ENCODE results near the gene THAP11.
A peak's percentile ranks its signal among the peaks of the same experiment; 100 is the strongest.

Gene THAP11

DNA sequence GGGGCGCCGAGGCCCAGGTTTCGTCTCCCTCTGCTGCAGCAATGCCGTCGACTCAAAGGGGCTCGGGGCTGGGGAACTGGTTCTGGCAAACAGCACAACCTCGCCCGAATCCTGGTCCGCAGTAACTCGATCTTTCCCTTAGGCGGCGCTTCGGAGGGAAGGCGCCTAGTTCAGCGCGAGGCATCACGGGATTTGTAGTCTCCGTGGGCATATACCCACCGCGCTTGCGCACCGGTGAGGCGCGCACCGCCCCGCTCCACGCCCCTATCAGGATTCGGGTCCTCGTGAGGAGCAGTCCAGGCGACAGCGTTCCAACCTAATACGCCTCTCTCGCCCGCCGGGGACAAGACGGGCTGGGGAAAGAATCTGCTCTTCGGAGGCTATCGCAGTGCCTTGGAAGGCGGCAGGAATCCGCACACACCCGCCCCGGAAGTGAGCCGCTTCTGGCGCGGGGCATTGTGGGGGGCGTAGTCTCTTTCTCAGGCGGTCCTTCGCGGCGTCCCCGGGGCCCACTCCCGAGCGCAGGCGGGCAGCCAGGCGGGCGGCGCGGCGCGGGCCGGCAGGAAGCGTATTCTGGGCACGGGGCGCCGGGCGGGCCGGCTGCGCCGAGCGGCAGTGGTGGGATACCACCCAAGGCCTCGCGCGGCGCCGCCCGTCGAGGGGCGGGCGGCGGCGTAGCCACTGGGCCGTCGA is at the start of gene THAP11:
TSS of gene THAP11 (plus strand) at position 505 of the 693 bp plus-strand sequence. CDS start 235 bp downstream, outside the sequence.
- peak; percentile 86 for DNase-seq (ENCODE audit: low spot score)

DNA sequence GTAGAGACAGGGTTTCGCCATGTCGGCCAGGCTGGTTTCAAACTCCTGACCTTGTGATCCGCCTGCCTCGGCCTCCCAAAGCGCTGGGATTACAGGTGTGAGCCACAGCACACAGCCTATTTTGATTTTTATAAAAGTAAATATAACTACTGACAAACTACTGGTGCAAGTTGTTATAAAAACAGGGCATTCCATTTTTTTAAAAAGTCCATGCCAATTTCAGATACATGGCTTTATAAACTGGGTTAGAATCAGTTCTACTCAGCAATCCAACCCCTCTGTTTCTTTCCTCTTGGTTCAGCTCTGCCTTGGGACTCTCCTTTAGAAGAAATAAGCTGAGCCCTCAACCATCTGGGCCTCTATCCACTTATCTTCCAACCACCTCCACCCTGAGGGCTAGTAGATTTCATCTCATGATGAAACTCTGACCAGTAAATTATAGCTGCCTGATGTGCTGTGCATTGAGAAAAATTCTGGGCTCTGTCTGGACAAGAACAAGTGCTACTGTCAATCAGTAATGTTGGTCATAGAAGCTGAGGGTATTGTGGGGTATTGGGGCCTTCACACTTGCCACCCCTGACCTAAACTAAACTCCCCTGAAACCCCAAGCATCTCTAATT is 45.9 kb upstream of the THAP11 start:
- no peak for DNase-seq (ENCODE audit: low spot score)

DNA sequence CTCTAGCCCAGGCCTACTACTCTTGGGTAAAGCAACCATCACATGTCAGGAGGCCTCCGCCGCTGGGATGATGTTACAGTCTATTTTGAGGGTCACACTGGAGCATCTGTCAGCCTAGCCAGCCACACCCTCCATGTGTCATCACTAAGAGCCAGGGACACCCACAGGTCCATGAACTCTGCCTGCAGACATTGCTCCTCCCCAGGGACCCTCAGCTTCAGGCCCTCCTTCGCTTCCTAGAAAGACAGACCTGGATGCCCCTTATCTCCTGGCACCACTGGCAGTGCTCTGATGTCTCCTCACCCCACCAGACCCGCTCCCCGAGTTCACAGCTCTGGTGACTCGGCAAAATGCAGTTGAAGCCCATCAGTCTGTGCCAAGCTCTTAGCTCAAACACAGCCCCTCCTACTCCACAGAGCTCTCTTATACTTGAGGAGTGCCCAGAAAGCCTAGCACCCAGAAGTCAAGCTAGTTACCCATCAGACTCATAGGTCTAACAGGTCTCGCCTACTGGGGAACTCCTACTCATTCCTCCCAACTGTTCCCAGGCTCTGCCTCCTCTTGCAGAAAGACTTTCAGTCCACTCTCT is 41.7 kb upstream of the THAP11 start:
- DNase-seq (ENCODE audit: low spot score): no peak

DNA sequence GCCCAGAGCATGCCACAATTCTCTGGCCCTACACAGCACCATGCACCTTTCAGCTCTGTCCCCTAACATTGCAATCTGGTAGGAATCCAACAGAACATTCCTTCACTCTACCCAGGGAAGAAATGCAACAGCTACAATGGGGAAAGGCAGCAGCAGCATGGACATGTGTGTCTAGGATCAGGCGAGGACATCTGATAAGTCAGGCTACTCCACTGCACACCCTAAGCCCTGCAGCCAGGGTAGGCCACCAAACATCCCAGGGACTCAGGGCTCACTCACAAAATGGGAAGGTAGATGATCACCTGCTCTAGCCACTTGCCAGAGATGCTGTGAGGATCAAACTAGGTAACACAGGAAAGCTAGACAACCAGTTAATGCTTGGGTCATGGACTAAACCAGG is 40.9 kb upstream of the THAP11 start:
- DNase-seq (ENCODE audit: low spot score): no peak

DNA sequence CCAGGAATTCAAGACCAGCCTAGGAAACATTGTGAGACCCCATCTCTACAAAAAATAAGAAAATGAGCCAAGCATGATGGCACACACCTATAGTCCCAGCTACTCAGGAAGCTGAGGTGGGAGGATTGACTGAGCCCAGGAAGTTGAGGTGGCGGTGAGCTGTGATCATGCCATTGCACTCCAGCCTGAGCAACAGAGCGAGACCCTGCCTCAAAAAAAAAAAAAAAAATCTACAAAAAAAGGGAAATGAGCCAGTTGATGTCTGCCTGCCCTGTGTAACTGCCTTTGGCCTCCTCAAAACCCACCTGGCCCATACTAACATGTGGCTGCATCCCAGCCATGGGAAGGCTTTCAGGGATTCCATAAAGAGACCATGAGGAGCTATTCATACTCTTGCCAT is 40.2 kb upstream of the THAP11 start:
- DNase-seq (ENCODE audit: low spot score): no peak

DNA sequence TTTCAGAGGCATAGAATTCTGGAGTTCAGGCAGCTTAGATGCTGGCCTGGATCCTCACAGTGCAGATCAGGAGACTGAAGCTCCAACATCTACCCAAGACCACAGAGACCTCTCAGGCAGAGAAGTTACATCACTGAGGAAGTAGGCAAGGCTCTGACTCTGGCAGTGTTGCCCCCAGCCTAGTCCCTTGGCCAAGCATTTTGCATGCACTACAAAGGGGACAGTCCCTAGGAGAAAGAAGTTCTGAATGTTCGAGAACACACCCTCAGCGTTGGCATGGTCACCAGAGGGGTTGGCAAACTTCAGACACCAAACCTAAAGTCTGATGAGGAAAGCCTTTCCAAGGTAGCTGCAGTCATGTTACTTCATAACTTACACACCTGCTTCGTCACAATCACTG is 38.2 kb upstream of the THAP11 start:
- no peak for DNase-seq (ENCODE audit: low spot score)

DNA sequence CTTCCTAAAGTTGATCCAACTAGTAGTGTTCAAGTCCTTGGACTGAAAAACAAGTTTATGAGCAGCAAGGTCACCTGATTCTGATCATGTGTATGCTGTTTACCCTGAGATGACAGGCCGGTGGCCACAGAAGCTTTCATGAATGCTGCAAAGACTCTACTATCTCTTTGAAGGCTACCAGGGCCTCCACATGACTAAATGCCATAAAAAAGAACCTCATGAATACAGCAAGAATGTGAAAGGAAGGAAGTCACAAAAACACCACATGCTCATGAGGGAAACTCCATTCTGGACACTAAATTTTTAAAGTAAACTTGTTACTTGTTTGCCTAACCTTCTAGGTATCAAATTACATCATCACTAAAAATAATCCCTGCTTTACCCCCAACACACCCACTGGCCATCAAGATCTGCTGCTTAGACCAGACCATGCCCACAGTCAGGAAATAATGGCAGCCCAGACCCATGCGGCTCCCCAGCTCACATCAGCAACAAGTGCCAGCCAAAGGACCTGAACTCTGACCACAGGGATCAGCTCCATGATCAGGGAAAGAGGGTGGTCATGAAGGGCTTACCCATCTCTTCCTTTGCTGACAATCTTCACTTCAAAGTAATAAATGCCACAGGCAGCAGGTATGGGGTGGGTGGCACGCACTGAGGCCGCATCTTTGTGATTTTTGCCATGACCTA is 37.1 kb upstream of the THAP11 start:
- DNase-seq (ENCODE audit: low spot score): no peak

DNA sequence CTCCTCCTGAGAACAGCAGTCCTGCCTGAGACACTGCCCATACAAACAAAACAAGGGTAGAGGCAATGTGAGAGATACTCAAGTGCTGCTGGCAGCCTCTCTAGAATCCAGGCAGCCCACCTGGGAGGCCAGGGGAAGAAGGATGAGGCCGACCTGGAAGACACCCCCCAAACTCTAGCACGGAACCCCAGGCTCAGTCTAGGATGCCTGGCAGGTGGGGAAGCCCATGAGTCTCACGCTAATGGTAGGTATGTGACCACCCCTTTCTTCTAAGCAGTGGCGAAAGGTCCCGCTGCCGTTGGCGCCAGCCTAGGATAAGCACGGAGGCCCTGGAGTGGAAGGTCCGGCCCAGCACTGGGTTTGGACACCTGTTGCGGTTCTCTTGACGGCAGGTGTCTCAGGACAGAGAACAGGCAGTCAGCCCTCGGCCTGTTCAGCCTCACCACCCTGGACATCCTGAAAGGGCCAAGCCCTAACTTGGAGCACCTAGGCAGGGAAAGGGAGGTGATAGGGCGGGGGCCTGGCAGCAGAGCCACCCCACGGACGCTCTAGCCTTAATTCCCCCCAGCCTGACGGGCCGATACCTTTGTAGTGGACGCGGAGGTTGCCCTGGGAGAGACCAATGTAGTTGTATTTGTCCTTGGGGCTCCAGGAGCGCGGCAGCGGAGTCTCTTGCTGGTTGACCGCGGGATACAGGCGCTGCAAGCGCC is 36.2 kb upstream of the THAP11 start:
- peak; percentile 29 for DNase-seq (ENCODE audit: low spot score)

DNA sequence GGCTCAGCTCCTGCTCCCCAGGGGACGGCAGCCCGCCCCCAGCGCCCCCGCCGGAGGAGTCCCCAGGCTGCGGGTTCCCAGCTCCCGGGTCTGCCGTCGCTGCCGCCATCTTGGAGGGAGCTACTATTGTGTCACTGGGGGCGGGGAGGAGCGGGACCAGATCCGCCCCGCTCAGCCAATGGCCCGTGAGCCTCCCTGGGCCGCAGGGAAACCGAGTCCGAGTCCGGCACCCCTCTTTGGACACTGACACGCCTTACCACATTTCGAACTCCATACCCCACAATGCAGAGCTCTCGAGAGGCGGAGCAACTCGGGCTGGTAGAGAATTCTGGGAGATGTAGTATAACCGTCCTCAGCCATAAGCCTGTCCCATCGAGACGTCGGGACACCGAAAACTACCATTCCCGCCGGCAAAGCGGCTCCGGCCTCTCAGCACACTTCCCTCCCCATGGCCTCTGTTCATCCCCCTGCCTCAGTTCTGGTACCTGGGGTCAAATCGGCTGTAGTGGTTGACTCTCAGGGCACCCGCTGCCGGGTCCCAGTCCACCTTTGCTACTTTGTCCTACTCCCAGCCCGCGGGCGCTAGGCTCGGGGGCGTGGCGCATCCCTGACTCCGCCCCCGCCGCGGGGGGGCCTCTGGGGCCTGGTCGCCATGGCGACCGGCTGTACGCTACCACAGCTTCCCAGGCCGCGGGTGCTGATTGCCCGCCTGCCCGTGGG is 35.5 kb upstream of the THAP11 start, which contains the start of the genes RANBP10 and TSNAXIP1:
TSS of gene RANBP10 (minus strand) at position 133 of the 720 bp plus-strand sequence. CDS start at position 109, 24 bp downstream.
TSS of gene TSNAXIP1 (plus strand) at position 462 of the 720 bp plus-strand sequence. CDS start 261 bp downstream, outside the sequence.
- peak; percentile 98 for DNase-seq (ENCODE audit: low spot score)

DNA sequence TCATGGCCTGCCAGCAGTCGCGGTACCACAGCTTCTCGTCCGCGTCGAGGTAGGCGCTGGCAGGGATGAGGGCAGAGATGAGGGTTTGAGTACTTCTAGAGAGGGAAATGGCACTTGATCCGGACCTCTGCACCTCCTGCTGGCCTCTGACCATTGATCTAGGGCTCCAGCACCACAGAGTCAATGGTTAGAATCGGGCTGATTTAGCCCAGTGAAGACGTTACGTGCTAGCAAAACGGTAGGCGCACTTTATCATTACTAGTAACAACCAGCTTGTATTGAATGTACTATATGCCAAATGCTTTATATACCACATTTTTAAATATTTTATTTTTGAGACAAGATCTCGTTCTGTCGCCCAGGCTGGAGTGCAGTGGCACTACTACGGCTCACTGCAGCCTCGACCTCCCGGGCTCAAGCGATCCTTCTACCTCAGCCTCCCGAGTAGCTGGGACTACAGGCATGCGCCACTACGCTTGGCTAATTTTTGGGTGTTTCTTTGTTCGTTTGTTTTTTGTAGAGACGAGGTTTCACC is 34.9 kb upstream of the THAP11 start:
- no peak for DNase-seq (ENCODE audit: low spot score)

DNA sequence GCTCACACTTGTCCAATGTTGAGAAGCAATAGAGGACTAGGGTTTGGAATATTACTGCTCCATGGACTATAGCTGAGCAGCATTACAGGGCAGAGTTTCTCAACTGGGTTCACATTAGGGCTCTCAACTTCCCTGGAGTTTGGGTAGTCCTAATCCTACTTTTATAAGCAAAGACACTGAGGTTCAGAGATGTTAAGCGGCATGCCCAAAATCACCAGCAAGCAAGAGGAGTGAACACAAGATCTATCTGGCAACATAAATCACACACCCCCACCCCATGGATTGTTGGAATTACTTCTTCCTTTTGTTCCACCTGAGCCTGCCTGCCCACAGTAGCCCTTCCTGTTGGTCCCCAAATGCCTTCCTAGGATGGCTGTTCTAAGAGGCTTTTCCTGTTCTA is 30.2 kb upstream of the THAP11 start:
- DNase-seq (ENCODE audit: low spot score): no peak

DNA sequence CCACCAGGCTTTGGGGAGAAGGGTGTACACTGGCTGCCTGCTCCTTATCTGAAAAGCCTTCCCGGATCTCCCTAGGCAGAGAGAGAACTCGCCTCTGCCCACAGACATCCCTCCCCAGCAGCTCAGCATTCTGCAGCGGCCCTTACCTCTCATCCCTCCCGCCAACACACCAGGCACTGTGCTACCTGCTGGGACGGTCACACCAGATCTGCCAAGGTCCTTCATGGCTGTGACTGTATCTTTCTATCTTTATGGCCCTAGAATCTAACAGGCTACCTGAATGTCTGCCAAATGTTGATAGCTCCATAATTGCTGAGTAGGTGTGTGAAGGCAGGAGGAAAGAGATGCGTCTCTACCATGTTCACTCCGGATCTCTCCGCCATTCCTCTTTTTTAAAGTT is 27.6 kb upstream of the THAP11 start:
- DNase-seq (ENCODE audit: low spot score): no peak

DNA sequence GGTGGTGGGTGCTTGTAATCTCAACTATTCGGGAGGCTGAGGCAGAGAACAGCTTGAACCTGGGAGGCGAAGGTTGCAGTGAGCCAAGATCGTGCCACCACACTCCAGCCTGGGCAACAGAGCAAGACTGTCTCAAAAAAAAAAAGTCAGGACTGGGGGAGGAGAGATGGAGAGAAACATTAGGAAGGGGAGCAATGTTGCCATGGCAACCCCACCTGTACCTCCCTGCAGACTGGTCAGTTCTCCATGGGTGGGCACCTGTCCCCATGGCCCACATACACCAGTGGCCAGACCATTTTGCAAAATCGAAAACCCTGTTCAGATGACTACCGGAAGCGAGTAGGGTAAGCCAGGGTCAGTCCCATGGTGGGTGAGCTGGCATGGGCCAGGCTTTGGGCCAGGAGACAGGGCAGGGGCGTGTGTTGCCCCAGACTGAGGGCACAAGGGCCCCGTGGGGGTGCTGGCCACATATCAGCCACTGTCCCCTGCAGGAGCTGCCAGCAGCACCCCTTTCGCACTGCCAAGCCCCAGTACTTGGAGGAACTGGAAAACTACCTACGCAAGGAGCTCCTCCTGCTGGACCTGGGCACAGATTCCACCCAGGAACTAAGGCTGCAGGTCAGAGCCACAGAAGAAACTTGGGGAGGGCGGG is 21.4 kb upstream of the THAP11 start:
- DNase-seq (ENCODE audit: low spot score): no peak

DNA sequence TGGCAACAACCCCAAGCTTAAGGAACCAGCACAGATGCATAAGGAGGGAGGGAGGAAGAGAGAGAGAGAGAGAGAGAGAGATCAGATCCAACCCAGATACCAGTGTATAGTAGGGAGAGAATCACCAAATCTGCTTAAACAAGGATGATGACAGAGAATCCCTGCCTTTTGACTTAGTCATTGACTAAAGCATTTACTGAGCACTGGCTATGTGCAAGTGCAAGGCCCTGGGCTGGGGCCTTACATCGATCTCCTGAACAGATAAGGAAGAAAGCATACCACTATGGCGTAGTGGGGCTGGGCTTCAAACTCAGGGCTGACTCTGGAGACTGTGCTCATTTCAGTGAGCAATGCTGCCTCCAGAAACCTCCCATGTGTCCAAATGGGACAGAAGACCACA is 19.6 kb upstream of the THAP11 start:
- no peak for DNase-seq (ENCODE audit: low spot score)

DNA sequence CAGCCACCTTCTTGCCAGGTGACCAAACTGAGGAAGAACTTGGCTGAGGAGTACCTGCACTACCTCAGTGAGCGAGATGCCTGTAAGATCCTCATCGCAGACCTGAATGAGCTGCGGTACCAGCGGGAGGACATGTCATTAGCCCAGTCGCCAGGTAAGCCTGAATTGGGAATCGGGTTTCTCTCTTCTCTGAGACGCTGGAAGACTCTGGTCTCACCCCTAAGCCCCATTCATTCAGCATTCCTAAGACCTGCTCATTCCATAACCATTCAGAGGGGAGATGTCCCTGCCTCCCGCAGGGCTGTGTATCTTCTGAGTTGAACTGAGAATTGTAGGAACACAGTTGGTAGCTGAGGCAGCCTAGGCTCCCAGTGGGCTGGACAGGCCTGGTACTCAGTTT is 17.0 kb upstream of the THAP11 start:
- no peak for DNase-seq (ENCODE audit: low spot score)

DNA sequence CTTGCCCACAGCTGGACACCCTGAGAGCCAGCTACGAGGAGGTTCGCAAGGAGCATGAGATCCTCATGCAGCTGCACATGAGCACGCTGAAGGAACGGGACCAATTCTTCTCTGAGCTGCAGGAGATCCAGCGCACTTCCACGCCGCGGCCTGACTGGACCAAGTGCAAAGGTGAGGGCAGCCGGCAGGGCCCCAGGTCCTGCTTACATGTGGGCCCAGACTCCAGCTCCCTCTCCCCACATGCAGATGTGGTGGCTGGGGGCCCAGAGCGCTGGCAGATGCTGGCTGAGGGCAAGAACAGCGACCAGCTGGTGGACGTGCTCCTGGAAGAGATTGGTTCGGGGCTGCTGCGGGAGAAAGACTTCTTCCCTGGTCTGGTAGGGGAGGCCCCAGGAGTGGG is 16.2 kb upstream of the THAP11 start:
- DNase-seq (ENCODE audit: low spot score): no peak

DNA sequence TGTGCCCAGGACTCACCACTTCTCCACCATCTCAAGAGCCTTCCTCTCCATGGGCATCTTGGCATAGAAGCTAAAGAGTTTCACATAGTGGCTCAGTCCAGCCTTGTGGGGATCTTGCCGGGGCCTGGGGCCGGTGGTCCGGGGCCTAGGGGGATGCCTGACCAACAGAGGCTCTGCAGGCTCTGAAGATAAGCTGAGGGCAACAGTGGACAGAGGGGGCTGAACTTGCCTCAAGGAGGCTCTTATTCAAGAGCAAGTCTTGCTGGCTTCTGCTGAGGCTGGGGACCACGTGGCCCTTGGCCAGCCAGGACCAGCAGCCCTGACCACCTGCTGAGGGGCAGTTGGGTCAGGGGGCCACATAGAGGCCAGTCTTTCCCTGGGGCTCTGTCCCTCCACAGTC is 13.5 kb upstream of the THAP11 start:
- DNase-seq (ENCODE audit: low spot score): no peak

DNA sequence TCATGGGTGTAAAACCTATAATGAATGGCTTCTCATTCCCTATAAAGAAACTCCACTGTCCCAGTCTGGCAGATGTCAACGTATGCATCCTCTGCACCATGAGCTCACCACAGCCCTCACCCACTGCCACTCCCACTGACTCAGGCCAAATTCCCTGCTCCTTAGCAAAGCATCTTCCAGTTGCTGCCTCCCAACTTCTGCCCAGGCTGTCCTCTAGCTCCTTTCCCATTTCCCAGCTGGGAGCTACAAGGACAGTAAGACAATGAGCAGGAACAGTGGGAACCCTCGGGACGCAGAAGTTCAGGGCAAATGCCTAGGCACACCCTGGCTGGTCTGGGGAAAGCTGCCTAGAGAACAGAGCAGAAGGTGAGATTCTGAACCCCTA is 9.1 kb upstream of the THAP11 start:
- no peak for DNase-seq (ENCODE audit: low spot score)

DNA sequence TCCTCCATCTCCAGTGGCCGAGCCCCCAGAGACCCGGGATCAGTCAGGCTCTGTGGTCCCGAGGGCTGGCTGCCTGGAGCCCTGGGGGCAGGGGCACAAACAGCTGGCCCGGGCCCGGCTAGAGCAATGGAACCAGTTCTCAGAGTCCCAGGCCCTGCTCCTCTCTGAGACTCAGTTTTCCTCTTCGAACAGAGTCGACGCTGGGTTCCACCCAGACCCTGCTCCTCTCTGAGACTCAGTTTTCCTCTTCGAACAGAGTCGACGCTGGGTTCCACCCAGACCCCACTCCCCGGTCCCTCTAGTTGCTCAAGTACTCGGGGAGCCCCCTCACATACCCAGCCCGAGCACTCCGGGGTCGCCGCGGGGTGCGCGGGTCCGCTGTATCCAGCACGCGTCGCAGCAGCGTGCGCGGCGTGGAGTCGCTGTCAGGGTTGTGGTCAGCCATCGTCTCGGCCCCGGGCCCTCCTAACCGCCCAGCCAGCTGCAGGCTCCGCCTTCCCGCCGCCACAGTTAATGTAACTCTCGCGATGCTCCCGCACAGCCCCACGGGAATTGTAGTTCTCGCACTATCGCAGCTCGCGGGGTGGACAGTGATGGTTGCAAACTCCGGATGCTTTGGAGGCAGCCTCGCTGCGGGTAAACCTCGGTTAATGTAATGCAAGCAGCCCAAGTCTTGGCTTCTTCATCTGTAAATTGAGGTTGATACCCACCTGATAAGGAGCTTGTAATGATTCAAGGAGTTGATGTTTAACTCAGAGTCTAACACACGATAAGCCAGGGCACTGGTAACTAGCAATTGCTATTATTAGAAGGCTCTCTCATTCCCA is 8.5 kb upstream of the THAP11 start:
- peak; percentile 99 for DNase-seq (ENCODE audit: low spot score)

DNA sequence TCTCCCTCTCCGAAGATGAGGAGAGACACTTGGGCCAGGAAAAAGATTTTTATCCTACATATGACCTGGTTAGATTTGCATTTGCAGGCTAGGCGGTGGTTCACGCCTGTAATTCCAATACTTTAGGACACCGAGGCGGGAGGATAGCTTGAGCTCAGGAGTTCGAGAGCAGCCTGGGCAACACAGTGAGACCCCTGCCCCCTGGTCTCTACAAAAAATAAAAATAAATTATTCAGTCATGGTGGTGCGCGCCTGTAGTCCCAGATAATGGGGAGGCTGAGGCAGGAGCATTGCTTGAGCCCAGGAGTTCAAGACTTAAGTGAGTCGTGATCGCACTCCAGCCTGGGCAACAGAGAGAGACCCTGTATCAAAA is 7.9 kb upstream of the THAP11 start:
- DNase-seq (ENCODE audit: low spot score): no peak
